HS-5 (cell line): ENCODE data around the gene SPTLC1.

Experiments
- DNase-seq: peaks from one replicate; pipeline ENCODE4 v3.0.0-alpha.2; 2012; ENCODE audit warnings: low read depth

SPTLC1 gene

GRCh38 chr9:92094655-92095054 lies 20.6 kb downstream of the SPTLC1 start:
- DNase-seq: no peak

- no peak for DNase-seq
Observed at GRCh38 chr9:92077888-92078287, 37.3 kb downstream of the SPTLC1 start.

GRCh38 chr9:92071634-92072033 lies 43.6 kb downstream of the SPTLC1 start:
- DNase-seq: no peak

- no peak for DNase-seq
Observed at GRCh38 chr9:92066168-92066567, 49.0 kb downstream of the SPTLC1 start.

GRCh38 chr9:92064711-92065110 lies 50.5 kb downstream of the SPTLC1 start:
- DNase-seq: no peak

- no peak for DNase-seq
Observed at GRCh38 chr9:92061184-92061583, 54.0 kb downstream of the SPTLC1 start.

GRCh38 chr9:92059661-92060060 lies 55.6 kb downstream of the SPTLC1 start:
- DNase-seq: no peak

GRCh38 chr9:92058723-92059444 lies 56.3 kb downstream of the SPTLC1 start:
- no peak for DNase-seq

- no peak for DNase-seq
Observed at GRCh38 chr9:92058026-92058425, 57.2 kb downstream of the SPTLC1 start.

GRCh38 chr9:92057226-92057625 lies 58.0 kb downstream of the SPTLC1 start:
- DNase-seq: no peak

GRCh38 chr9:92055624-92056023 lies 59.6 kb downstream of the SPTLC1 start:
- DNase-seq: no peak

- DNase-seq: no peak
Observed at GRCh38 chr9:92048924-92049625, 66.1 kb downstream of the SPTLC1 start.

GRCh38 chr9:92047500-92047899 lies 67.7 kb downstream of the SPTLC1 start:
- DNase-seq: no peak

GRCh38 chr9:92046676-92047075 lies 68.5 kb downstream of the SPTLC1 start:
- no peak for DNase-seq

- DNase-seq: no peak
Observed at GRCh38 chr9:92044936-92045335, 70.3 kb downstream of the SPTLC1 start.

- DNase-seq: no peak
Observed at GRCh38 chr9:92043002-92043401, 72.2 kb downstream of the SPTLC1 start.

GRCh38 chr9:92042260-92042659 lies 73.0 kb downstream of the SPTLC1 start:
- DNase-seq: no peak

- DNase-seq: no peak
Observed at GRCh38 chr9:92036756-92037155, 78.5 kb downstream of the SPTLC1 start.

GRCh38 chr9:92036411-92036746 lies 78.8 kb downstream of the SPTLC1 start:
- no peak for DNase-seq

GRCh38 chr9:92035687-92036410 lies 79.4 kb downstream of the SPTLC1 start:
- no peak for DNase-seq

- DNase-seq: no peak
Observed at GRCh38 chr9:92035146-92035545, 80.1 kb downstream of the SPTLC1 start.

- DNase-seq: no peak
Observed at GRCh38 chr9:92033991-92034390, 81.2 kb downstream of the SPTLC1 start.

- no peak for DNase-seq
Observed at GRCh38 chr9:92033307-92033706, 81.9 kb downstream of the SPTLC1 start.
